ENCODE results near the gene ROM1.
A peak's percentile ranks its signal among the peaks of the same experiment; 100 is the strongest.
"Not testable (repeated sequence)": the region's sequence is repeated elsewhere in the genome, so short reads cannot be mapped to it uniquely, and the experiment has no call there.

Gene ROM1

DNA sequence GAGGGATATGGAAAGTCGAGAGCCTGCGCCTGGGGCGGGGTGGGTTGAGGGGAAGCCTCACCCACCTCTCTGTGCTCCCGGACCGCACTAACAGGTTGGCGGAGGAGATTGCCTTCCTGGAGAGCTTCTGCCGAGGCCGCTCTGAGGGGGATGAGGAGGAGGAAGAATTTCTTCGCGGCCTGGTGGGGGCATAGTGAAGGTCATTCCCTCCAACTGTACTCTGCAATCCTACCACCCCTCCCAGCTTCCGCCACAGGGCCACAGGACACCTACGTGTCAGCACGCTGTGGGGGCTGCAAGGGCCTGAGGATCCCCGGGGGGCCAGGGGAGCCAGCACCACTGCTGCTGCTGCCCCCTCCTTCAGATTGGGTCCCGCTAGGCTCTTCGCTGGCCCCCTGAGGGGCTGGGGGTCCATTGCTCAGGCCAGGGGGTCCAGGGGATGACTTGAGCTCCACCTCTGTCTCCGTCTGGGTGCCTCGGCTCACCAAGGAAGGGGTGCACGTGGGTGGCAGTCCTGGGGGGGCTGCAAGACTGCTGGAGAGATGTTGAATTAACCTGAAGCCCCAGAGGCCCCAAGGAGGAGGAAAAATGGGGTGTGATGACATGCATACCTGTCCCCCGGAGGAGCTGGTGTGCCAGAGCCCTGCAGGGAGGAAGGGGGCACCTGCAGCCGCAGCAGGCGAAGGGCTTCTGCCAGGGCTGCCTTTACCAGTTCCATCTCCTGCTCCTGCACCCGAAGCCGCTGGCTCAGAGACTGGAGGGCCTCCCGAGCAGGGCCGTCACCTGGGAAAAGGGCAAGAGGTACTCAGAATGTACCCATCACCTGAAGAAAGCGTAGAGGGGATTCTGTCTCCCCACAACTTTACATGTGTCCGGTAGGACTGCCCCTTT is 2.0 kb upstream of the ROM1 start:
- no peak for DNase-seq

DNA sequence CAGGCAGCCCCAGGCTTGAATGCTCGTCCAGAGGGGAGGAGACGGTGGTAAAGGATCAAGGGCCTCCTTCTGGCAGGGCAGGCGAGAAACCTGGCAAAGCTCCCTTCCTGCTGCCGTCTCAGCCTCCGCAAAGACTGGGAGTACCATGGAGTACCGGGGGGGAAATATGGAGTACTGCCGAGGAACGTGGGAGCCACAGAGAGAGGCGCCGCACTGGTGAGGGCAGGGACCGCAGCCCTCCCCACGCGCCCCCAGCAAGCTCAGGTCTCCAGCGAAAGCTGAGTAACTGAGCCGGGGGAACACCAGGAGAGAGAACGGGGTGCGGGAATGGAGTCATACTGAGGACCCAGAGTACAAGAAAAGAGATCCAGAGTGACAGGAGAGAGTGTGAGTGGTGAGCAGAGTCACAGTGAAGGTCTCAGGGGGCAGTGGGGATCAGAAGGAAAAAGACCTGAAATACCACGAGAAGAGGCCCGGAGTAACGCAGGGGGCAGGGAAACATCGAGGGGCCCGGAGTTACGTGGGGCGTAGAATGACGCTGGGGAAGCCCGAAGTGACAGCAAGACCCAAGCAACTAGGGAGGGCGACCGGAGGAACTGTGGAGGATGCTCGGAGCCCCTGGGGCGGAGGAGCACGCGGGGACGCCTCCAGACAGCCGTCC is 1.2 kb upstream of the ROM1 start:
- DNase-seq, result no peak

DNA sequence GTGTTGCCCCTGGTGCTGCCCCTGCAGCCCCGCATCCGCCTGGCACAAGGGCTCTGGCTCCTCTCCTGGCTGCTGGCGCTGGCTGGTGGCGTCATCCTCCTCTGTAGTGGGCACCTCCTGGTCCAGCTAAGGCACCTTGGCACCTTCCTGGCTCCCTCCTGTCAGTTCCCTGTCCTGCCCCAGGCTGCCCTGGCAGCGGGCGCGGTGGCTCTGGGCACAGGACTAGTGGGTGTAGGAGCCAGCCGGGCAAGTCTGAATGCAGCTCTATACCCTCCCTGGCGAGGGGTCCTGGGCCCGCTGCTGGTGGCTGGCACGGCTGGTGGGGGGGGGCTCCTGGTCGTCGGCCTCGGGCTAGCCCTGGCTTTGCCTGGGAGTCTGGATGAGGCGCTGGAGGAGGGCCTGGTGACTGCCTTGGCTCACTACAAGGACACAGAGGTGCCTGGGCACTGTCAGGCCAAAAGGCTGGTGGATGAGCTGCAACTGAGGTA is 278 bp downstream of the ROM1 start:
- no peak for DNase-seq

DNA sequence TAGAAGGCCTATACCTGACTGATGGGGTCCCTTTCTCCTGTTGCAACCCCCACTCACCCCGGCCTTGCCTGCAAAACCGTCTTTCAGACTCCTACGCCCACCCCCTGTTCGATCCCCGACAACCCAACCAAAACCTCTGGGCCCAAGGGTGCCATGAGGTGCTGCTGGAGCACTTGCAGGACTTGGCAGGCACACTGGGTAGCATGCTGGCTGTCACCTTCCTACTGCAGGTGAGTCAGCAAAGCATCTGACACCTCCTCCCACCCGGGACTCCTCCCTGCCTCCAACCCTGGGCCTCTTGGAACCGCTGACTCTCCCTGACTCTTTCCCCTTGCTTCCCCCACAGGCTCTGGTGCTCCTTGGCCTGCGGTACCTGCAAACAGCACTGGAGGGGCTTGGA is 1.2 kb downstream of the ROM1 start:
- DNase-seq, result no peak

DNA sequence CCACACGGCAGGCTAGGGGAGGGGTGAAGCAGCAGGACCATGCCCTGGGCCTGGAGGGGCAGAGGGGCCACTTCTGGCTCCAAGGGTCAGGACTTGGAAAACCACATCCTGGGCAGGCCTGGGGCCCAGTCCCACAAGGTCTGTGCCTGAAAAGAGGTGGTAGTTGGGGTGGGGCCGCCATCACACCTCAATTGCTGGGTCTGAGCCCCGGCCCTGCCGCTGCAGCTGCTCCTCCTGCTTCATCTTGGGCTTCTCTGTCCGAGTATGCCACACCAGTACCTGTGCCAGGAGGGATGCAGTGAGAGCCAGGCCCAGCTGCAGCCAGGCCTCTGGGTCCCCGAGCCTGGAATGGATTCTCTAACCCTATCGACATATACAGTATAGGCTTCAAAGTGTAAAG is 2.5 kb downstream of the ROM1 start:
- no peak for DNase-seq

DNA sequence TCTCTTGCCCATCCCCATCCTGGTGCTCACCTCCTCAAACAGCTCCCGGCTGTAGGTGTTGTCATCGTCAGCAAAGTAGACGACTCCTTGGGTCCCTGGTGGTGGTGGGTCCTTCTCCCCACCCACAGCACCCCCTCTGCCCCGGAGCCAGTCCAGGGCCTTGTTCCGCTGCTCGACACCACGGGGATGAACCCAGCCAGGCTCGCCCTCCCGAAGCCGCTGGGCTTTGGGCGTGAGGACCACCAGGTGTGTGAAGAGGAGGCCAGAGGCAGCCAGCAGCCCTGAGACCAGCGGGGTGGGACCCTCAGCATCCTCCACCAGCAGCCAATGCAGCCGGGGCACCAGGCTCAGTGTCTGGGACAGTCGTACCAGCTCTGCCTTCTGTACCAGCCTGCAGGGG is 3.9 kb downstream of the ROM1 start:
- DNase-seq, result not testable (repeated sequence)

DNA sequence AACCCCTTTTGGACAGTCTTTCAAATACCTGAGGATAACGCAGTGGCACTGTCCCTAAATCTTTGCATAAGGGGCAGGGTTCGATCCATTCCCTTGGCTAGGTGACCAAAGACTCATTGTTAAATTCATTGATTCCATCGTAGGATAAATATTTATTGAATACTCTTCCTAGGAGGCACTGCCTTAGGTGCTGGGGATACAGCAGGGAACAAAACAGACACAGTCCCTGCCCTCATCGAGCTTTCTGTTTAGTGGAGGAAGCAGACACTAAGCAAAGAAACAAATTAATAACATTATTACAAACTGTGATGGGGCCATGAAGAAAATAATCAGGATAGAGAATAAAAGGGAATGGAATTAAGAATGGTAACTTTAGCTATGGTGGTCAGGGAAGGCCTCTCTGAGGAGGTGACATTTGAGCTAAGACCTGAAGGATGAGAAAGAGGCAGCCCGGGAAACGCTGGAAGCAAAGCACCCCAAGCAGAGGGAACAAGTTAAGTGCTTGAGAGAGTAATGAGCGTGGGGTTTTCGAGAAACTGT is 8.0 kb downstream of the ROM1 start:
- DNase-seq, result no peak

DNA sequence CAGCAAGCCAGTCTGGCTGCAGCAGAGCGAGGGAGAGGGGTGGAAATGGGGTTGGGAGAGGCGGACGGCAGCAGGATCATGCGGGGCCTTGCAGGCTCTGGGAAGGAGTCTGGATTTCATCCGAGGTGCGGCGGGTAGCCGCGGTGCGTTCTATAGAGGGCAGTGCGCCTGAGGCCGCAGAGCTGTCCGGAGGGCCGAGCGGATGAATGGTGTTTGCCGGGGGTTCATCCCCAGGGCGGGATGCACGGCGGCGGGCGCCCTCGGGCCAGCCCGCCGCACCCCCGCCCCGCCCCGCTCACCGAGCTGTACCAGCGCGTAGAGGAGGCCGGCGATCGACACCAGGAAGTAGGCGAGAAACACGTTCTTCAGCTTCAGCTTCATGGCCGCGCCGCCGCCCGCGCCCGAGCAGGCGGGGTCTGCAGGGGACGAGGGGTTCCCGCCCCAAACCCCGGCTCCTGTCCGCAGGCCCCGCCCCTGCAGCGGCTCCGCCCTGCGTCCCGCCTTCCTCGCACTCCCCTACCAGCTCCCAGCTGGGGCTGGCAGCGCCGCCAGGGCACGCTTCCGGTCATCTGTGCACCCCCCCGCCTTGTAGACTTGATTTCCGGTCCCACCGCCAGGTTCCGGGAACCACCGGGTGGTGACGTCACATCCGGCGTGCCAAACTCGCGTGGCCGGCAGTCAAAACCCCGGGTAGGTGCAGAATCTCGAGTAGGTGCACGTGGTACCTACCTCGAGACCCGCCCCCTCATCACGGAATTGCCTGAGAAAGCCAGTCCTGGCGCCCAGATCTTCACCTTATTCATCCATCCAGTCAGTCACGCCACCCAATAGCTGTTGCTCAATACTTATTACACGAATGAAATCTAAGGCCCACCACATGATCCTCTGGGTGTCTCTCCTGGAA is 8.8 kb downstream of the ROM1 start, which contains the start of gene B3GAT3:
Gene B3GAT3 (minus strand): TSS at position 420 of the 904 bp plus-strand sequence. CDS start 39 bp downstream, at position 381.
- DNase-seq, result peak; percentile 99

DNA sequence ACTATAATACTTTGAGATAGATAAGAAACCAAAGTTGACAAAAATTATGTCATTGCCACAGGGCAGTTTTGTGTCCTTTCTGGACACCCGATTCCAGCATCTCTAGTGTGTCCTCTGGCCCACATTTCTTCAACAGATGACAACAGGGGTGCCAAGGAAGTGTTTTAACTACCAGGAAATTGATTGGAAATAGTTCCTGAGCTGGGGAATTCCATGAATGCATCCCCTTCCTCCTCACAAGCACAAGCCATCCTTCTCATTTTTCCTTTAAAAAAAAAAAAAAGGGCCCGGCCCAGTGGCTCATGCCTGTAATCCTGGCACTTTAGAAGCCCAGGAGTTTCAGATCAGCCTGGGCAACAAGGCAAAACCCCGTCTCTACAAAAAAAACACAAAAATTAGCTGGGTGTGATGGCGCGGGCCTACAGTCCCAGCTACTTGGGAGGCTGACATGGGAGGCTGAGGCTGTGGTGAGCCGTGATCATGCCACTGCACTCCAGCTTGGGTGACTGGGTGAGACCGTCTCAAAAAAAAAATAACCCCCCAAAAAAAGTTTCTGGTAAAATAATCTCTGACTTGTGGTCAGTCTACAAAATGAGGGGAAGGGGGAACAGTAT is 9.5 kb downstream of the ROM1 start:
- DNase-seq, result peak; percentile 29

DNA sequence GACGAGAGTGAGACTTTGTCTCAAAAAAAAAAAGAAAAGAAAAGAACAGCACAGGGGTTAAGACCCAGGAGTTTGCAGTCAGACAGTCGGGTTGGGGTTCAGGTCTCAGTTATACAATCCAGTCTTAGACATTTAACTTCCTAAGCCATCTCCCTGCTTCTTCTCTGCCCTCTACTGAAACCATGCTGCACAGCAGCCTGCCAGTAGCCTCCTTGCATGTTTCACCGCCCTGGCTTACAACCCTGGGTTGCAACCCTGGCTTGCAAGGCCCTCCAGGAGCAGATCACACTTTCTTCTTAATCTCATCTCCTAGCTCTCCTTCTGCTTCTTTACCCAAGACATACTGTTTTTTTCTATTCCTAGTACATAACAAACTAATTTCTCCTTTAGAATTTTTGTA is 14.7 kb downstream of the ROM1 start:
- DNase-seq, result peak; percentile 26

DNA sequence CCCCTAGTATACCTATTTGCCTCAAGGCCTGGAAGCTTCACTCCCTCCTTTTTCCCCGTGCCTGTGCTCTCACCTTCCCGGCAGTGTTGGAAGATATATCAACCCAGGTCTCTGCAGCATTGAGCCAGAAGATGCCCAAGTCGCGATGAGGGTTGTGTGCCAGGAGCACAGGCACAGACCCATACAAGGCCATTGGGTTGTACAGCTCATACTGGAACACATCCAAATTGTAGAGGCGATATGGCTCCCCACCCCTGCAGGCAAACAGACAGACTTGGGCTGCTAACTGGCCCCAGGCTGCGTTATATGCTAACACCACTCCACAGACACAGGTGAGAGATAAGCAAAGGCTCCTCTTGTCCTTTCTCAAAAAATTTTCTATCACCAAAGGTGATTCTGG is 19.4 kb downstream of the ROM1 start:
- DNase-seq, result no peak

DNA sequence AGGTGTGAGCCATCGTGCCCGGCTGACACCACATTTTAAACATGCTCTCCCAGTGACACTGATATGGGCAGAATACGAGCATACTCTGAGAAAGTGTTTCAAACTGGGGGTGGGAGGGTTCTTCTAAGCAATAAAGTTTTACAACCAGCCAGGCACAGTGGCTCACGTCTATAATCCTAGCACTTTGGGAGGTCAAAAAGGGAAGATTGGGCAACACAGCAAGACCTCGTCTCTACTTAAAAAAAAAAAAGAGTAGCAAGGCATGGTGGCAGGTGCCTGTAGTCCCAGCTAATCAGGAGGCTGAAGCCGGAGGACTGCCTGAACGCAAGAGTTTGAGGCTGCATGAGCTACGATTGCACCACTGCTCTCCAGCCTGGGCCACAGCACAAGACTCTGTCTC is 31.2 kb downstream of the ROM1 start:
- no peak for DNase-seq

DNA sequence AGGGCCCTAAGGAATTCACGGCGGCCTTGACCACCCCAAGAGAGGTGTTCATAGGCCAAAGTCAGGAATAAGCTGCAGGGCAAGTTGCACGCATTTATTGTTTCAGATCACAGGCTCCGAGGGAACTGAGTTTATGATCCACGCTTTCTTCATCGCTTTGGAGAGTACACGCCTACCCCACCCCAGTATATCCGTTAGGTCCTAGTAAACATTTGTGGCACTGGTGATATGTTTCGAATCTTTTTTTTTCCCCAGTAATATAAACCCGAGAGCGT is 32.6 kb downstream of the ROM1 start:
- DNase-seq, result no peak

DNA sequence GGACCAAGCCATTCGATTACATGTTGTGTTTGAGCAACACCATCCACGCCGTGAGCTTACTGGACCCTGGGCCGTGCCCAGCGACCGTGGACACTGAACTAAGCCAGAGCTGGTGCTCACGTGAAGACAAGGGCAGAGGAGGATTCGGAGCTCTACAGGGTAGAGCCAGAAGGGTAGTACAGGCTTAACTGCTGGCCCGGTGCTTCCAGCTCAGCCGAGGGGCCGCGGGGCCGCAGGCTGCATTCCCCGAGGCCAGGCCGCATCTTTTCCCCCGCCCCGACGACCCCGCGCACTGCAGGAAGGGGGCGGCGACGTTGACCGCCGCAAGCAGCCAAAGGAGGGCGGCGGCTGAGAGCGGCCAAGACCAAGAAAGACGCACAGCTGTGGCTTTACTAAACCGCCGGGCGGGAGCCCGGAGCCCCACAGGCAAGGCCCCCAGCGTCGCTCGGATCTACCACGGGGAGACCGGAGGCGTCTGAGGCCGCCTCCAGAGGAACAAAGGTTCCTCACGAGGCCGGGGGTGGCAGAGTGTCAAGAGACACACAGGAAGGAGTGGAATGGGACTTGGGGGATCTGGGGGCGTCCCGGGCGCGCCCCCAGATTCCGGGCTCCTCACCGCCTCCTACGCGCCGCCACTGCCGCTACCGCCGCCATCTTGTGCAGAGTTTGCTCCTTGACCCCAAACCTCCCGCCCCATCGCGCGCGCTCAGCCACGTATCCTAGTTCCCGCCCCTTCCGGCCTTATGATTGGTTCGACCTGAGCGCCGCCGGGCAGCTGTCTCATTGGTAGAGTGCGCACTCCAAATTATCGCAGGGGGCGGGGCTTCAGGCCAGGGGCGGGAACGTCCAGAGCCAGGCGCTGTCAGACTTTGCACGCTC is 33.1 kb downstream of the ROM1 start, which contains the start of gene GANAB:
Gene GANAB (minus strand): TSS at position 668 of the 879 bp plus-strand sequence. CDS start 14 bp downstream, at position 654.
- DNase-seq, result peak; percentile 99

DNA sequence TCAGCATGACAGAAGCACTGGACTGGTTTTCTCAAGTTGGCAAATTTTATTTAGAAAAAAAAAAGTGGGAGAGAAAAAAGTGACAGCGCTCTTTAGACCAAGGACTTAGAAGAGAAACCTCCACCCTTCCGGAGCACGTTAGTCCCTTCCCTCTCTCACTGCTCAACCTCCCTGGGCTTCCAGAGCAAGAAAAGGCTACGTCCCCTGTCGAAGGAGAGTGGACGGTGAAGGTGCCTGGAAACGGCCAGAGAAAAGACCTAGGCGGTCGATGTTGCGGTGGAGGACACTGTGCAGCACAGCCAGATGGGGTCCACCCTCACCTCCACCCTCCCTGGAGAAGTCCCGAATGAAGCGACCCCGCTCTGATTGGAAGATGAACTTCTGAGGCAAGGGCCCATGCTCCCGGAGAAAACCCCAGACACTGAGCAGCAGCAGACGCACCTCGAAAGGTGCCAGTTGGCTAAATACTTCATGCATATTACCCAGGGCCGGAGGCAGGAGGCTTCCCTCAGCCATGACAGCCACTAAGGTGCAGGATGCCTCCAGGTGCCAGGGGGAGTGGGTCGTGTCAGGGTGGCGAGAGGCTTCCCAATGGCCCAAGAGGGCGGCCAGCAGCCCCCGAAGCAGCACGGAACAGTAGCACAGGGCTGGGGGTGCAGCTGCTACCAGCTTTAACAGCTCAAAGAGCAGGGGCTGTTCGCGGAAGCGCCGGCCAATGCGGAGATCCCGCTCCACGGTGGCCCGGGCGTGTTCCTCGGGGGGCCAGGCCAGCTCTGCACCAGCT is 34.0 kb downstream of the ROM1 start:
- DNase-seq, result no peak

DNA sequence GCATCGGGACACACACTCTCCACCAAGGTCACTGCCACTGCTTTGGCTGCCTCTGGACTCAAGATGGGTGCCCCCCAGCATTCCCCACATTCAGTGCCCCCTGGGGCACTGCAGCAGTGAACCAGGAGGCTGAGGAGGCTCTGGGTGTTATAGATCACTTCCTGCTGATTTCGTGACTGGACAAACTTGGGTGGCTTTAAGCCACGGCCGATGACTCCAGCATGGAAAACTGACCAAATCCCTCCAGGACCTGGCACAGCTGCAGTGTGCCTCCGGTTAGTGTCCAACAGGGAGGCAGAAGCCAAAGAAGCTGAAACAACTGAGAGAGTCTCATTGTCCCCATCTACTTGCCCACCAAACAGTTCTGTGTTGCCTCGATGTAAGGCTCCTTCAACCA is 34.5 kb downstream of the ROM1 start:
- no peak for DNase-seq

DNA sequence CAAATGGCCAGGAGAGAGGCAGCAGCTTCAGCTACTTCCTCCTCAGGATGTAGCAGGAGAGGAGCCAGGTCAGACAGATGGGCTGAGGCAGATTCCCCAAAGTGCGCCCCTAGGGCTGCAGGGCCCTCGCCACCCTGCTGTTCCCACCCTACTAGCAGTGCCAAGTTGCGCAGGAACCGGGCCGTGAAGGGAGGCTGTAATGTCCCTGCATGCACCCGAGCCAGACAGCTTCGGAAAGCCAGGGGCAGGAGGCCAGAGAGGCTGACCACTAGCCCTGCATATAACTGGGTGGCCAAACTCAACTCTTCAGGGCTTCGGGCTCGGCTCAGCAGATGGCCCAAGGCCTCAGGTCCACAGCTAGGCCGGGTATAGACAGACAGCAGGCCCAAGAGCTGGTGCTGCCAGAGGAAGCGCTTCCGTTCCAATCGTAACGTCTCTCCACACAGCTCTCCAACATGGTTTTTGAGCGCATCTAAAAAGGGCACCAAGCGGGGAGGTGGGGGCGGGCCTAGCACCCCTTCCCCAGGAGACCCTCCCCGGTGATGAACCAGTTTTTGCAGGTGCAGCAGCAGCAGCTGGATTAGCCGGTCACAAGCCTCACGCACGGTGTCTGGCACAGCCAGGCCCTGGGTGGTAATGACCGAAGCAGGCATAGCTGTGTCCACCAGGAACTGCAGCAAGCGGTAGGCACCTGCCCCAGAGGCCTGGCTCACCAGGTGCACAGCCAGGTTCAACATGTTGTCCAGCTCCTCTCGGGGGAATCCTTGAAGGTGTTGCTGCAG is 35.3 kb downstream of the ROM1 start:
- no peak for DNase-seq

DNA sequence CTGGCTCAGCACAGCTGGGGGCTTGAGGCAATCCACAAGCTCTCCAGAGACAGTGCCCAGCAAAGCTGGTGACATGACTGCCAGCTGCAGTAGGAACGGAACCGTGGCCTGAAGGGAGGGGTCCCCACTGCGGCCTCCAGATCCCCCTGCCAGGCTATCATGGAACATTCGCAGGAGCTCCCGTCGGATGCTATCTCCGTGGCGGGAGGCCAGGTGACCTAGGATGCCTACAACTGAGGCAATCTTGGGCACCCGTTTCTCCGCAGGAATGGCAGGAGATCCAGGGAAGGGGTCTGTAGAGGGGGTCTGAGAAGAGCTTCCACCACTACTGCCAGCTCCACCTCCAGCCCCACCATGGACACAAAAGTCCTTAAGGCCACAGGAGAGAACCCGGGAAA is 35.9 kb downstream of the ROM1 start:
- DNase-seq, result no peak

DNA sequence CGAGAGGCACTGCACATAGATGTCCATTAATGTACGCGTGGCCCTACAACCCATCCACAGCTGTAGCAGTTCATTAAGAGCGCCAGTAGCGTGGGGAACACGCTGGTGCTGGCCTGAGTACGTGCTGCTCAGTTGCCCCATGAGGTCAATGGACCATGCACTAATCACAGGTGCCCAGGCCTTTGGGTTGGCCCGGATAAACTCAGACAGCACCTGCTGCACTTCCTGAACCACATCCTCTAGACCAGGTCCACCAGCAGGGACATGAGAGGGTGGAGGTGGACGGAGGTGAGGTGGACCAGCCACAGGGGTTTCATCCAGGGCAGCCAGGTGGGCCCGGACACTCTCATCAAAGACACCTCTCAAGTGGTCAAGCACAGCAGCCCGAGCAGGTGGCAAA is 36.4 kb downstream of the ROM1 start:
- DNase-seq, result no peak

DNA sequence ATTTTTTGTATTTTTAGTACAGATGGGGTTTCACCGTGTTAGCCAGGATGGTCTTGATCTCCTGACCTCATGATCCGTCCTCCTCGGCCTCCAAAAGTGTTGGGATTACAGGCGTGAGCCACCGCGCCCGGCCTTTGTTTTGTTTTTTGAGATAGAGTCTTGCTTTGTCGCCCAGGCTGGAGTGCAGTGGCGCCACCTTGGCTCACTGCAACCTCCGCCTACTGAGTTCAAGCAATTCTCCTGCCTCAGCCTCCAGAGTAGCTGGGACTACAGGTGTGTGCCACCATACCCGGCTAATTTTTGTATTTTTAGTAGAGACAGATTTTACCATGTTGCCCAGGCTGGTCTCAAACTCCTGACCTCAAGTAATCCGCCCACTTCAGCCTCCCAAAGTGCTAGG is 37.2 kb downstream of the ROM1 start:
- DNase-seq, result not testable (repeated sequence)
